ENCODE results near the gene SPON1.

Gene SPON1

GRCh38 chr11:14061721-14062120 lies 99.2 kb downstream of the SPON1 start:
- Histone ChIP-seq H3K36me3 (ENCODE audit: control insufficient read depth, insufficient read depth, low read length) (no peaks in the 10 kb centered on the region), H3K27me3 (replicated peaks; ENCODE audit: control insufficient read depth, insufficient read depth, low read length) (peaks cover 1% of the 10 kb centered on the region), H3K4me3 (replicated peaks; ENCODE audit: low read depth, low read length) (no peak overlapping the region)
- no peak for TF ChIP-seq CTCF (IDR thresholded peaks at IDR 0.05; ENCODE audit: insufficient read depth, low read length, poor library complexity, severe bottlenecking)
- no peak for DNase-seq (ENCODE audit: extremely low read depth, insufficient read length)

- H3K36me3 ChIP-seq (ENCODE audit: control insufficient read depth, insufficient read depth, low read length): no peaks in the 10 kb centered on the region
- peaks cover 1% of the 10 kb centered on the region for H3K27me3 ChIP-seq (replicated peaks; ENCODE audit: control insufficient read depth, insufficient read depth, low read length)
These were observed 102.6 kb downstream of the SPON1 start for GRCh38 chr11:14065141-14065540.

GRCh38 chr11:14065681-14066080 lies 103.2 kb downstream of the SPON1 start:
- TF ChIP-seq CTCF (IDR thresholded peaks at IDR 0.05; ENCODE audit: insufficient read depth, low read length, poor library complexity, severe bottlenecking): no peak

More at GRCh38 chr11:14065141-14065540, 102.6 kb downstream of the SPON1 start:
- TF ChIP-seq CTCF (IDR thresholded peaks at IDR 0.05; ENCODE audit: insufficient read depth, low read length, poor library complexity, severe bottlenecking): no peak
- H3K4me3 ChIP-seq (replicated peaks; ENCODE audit: low read depth, low read length): no peak overlapping the region
- DNase-seq (ENCODE audit: extremely low read depth, insufficient read length): no peak

GRCh38 chr11:14067686-14068085 lies 105.2 kb downstream of the SPON1 start:
- Histone ChIP-seq H3K27me3 (replicated peaks; ENCODE audit: control insufficient read depth, insufficient read depth, low read length) (peaks cover 1% of the 10 kb centered on the region; the same call in 1 of the 2 replicates), H3K36me3 (ENCODE audit: control insufficient read depth, insufficient read depth, low read length) (no peaks in the 10 kb centered on the region), H3K4me3 (replicated peaks; ENCODE audit: low read depth, low read length) (no peak overlapping the region)
- no peak for TF ChIP-seq CTCF (IDR thresholded peaks at IDR 0.05; ENCODE audit: insufficient read depth, low read length, poor library complexity, severe bottlenecking)
- no peak for DNase-seq (ENCODE audit: extremely low read depth, insufficient read length)

More at GRCh38 chr11:14065681-14066080, 103.2 kb downstream of the SPON1 start:
- no peak for DNase-seq (ENCODE audit: extremely low read depth, insufficient read length)
- H3K4me3 ChIP-seq (replicated peaks; ENCODE audit: low read depth, low read length): no peak overlapping the region
- no peaks in the 10 kb centered on the region for H3K36me3 ChIP-seq (ENCODE audit: control insufficient read depth, insufficient read depth, low read length)
- peaks cover 1% of the 10 kb centered on the region for H3K27me3 ChIP-seq (replicated peaks; ENCODE audit: control insufficient read depth, insufficient read depth, low read length)

GRCh38 chr11:14070896-14071295 lies 108.4 kb downstream of the SPON1 start:
- TF ChIP-seq CTCF (IDR thresholded peaks at IDR 0.05; ENCODE audit: insufficient read depth, low read length, poor library complexity, severe bottlenecking): no peak
- no peak overlapping the region for H3K4me3 ChIP-seq (replicated peaks; ENCODE audit: low read depth, low read length)
- no peaks in the 10 kb centered on the region for H3K27me3 ChIP-seq (replicated peaks; ENCODE audit: control insufficient read depth, insufficient read depth, low read length)
- H3K36me3 ChIP-seq (ENCODE audit: control insufficient read depth, insufficient read depth, low read length): no peaks in the 10 kb centered on the region
- no peak for DNase-seq (ENCODE audit: extremely low read depth, insufficient read length)

- Histone ChIP-seq H3K4me3 (replicated peaks; ENCODE audit: low read depth, low read length) (no peak overlapping the region), H3K36me3 (ENCODE audit: control insufficient read depth, insufficient read depth, low read length) (no peaks in the 10 kb centered on the region), H3K27me3 (replicated peaks; ENCODE audit: control insufficient read depth, insufficient read depth, low read length) (no peaks in the 10 kb centered on the region)
- no peak for DNase-seq (ENCODE audit: extremely low read depth, insufficient read length)
- TF ChIP-seq CTCF (IDR thresholded peaks at IDR 0.05; ENCODE audit: insufficient read depth, low read length, poor library complexity, severe bottlenecking): no peak
These were observed 111.4 kb downstream of the SPON1 start for GRCh38 chr11:14073849-14074476.

All from GM06990 (cell line).